Measurements from ENCODE around the gene PATZ1.

PATZ1 gene

DNA sequence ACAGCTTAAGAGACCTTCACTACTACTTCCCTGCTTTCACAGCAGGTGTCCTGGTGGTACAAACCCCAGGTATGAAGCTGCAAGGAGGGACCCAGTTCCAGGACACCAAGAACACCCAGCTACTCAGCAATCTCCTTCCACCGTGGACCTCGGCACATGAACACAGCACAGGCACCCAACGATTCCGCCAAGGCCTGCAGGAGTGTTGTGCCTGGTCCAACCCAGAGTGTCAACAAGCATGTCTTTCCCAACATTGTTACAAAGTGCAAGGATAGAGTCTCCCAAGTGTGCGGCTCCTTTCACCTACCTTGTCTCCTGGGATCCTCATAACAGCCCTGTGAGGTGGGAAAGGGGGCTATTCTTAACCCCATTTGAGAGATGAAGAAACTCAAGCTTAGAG lies 11.8 kb downstream of the PATZ1 start (continued):
- TF ChIP-seq, protein P1, sequence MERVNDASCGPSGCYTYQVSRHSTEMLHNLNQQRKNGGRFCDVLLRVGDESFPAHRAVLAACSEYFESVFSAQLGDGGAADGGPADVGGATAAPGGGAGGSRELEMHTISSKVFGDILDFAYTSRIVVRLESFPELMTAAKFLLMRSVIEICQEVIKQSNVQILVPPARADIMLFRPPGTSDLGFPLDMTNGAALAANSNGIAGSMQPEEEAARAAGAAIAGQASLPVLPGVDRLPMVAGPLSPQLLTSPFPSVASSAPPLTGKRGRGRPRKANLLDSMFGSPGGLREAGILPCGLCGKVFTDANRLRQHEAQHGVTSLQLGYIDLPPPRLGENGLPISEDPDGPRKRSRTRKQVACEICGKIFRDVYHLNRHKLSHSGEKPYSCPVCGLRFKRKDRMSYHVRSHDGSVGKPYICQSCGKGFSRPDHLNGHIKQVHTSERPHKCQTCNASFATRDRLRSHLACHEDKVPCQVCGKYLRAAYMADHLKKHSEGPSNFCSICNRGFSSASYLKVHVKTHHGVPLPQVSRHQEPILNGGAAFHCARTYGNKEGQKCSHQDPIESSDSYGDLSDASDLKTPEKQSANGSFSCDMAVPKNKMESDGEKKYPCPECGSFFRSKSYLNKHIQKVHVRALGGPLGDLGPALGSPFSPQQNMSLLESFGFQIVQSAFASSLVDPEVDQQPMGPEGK (CRISPR knock-in tag; IDR thresholded peaks at IDR 0.05; ENCODE audit: borderline replicate concordance): no peak
- TF ChIP-seq TCF4 (CRISPR knock-in tag; IDR thresholded peaks at IDR 0.05; ENCODE audit: borderline replicate concordance) (no peak), ISL1 (CRISPR knock-in tag; IDR thresholded peaks at IDR 0.05) (no peak), GLIS3 (CRISPR knock-in tag; IDR thresholded peaks at IDR 0.05) (no peak)

GRCh38 chr22:31333641-31334040 lies 12.5 kb downstream of the PATZ1 start:
- no peak for ATAC-seq
- TF ChIP-seq ARNTL (CRISPR knock-in tag; IDR thresholded peaks at IDR 0.05; ENCODE audit: borderline replicate concordance, low read depth) (no peak), PPARA (CRISPR knock-in tag; IDR thresholded peaks at IDR 0.05; ENCODE audit: borderline replicate concordance) (no peak), CSDC2 (CRISPR knock-in tag; IDR thresholded peaks at IDR 0.05) (no peak), ZFP3 (CRISPR knock-in tag; IDR thresholded peaks at IDR 0.05) (no peak), TOX (CRISPR knock-in tag; IDR thresholded peaks at IDR 0.05; ENCODE audit: borderline replicate concordance) (no peak)
- TF ChIP-seq, protein P2, sequence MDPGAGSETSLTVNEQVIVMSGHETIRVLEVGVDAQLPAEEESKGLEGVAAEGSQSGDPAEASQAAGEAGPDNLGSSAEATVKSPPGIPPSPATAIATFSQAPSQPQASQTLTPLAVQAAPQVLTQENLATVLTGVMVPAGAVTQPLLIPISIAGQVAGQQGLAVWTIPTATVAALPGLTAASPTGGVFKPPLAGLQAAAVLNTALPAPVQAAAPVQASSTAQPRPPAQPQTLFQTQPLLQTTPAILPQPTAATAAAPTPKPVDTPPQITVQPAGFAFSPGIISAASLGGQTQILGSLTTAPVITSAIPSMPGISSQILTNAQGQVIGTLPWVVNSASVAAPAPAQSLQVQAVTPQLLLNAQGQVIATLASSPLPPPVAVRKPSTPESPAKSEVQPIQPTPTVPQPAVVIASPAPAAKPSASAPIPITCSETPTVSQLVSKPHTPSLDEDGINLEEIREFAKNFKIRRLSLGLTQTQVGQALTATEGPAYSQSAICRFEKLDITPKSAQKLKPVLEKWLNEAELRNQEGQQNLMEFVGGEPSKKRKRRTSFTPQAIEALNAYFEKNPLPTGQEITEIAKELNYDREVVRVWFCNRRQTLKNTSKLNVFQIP (CRISPR knock-in tag; IDR thresholded peaks at IDR 0.05; ENCODE audit: borderline replicate concordance, low read depth): no peak
- TF ChIP-seq, protein P1 (CRISPR knock-in tag; IDR thresholded peaks at IDR 0.05; ENCODE audit: borderline replicate concordance): no peak

DNA sequence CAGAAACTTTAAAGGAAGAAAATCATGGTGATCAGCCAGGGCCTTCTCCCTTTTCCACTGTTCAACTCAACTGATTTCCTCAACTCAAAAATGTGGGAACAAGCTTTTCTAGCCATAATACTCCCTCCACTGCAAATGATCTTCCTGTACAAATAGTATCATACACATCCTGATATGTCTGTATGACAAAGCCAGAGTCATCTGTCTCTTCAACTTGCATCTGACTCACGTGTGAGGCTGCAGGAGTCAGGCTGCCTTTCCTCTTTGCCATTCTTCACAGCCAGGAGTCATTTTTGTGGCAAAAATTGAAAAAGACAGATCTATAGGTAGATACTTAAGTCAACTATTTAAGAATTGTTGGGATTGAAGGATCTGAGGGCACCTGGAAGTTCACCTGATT lies 13.3 kb downstream of the PATZ1 start:
- TF ChIP-seq OSR1 (CRISPR knock-in tag; IDR thresholded peaks at IDR 0.05): no peak
- TF ChIP-seq CSDC2 (CRISPR knock-in tag; IDR thresholded peaks at IDR 0.05): no peak
- no peak for TF ChIP-seq TOX (CRISPR knock-in tag; IDR thresholded peaks at IDR 0.05; ENCODE audit: borderline replicate concordance)
- TF ChIP-seq ZNF70 (CRISPR knock-in tag; IDR thresholded peaks at IDR 0.05): no peak
- TF ChIP-seq SNAI2 (CRISPR knock-in tag; IDR thresholded peaks at IDR 0.05): no peak
- TF ChIP-seq, protein P3, sequence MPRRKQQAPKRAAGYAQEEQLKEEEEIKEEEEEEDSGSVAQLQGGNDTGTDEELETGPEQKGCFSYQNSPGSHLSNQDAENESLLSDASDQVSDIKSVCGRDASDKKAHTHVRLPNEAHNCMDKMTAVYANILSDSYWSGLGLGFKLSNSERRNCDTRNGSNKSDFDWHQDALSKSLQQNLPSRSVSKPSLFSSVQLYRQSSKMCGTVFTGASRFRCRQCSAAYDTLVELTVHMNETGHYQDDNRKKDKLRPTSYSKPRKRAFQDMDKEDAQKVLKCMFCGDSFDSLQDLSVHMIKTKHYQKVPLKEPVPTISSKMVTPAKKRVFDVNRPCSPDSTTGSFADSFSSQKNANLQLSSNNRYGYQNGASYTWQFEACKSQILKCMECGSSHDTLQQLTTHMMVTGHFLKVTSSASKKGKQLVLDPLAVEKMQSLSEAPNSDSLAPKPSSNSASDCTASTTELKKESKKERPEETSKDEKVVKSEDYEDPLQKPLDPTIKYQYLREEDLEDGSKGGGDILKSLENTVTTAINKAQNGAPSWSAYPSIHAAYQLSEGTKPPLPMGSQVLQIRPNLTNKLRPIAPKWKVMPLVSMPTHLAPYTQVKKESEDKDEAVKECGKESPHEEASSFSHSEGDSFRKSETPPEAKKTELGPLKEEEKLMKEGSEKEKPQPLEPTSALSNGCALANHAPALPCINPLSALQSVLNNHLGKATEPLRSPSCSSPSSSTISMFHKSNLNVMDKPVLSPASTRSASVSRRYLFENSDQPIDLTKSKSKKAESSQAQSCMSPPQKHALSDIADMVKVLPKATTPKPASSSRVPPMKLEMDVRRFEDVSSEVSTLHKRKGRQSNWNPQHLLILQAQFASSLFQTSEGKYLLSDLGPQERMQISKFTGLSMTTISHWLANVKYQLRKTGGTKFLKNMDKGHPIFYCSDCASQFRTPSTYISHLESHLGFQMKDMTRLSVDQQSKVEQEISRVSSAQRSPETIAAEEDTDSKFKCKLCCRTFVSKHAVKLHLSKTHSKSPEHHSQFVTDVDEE (CRISPR knock-in tag; IDR thresholded peaks at IDR 0.05): no peak
- TF ChIP-seq, protein P4, sequence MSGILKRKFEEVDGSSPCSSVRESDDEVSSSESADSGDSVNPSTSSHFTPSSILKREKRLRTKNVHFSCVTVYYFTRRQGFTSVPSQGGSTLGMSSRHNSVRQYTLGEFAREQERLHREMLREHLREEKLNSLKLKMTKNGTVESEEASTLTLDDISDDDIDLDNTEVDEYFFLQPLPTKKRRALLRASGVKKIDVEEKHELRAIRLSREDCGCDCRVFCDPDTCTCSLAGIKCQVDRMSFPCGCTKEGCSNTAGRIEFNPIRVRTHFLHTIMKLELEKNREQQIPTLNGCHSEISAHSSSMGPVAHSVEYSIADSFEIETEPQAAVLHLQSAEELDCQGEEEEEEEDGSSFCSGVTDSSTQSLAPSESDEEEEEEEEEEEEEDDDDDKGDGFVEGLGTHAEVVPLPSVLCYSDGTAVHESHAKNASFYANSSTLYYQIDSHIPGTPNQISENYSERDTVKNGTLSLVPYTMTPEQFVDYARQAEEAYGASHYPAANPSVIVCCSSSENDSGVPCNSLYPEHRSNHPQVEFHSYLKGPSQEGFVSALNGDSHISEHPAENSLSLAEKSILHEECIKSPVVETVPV (CRISPR knock-in tag; IDR thresholded peaks at IDR 0.05): no peak
- TF ChIP-seq ZNF8 (CRISPR knock-in tag; IDR thresholded peaks at IDR 0.05): no peak
- TF ChIP-seq BACH2 (CRISPR knock-in tag; IDR thresholded peaks at IDR 0.05; ENCODE audit: borderline replicate concordance): no peak
- no peak for TF ChIP-seq ZFP30 (CRISPR knock-in tag; IDR thresholded peaks at IDR 0.05)
- TF ChIP-seq ARNTL (CRISPR knock-in tag; IDR thresholded peaks at IDR 0.05; ENCODE audit: borderline replicate concordance, low read depth): no peak
- TF ChIP-seq ZNF565 (CRISPR knock-in tag; conservative IDR thresholded peaks at IDR 0.05; ENCODE audit: low read depth): no peak
- no peak for ATAC-seq

DNA sequence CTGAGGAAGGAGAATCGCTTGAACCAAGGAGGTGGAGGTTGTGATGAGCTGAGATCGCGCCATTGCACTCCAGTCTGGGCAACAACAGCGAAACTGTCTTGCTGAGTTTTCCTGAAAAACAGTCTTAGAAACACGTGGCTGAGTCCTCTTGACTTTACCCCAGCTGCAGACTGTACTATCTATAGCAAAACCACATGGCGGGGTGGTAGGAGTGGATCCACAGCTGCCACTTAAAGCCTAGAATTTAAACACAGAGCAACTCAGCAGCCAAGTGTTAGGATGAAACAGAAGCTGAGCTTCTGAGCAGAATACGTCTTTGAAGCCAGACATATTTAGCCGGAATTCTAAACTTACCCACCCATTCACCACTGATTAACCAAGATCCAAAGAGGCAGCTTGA lies 14.1 kb downstream of the PATZ1 start:
- TF ChIP-seq ESRRG (CRISPR knock-in tag; IDR thresholded peaks at IDR 0.05) (no peak), TOX (CRISPR knock-in tag; IDR thresholded peaks at IDR 0.05; ENCODE audit: borderline replicate concordance) (no peak)
- ATAC-seq: no peak
